ENCODE data around the gene MEIOSIN. TPM values are rescaled to one million over a fixed set of nuclear protein-coding genes. Genes with fewer than 3 reads are reported as not detected.

The MEIOSIN gene
- total and polyA plus RNA-seq, 9 of the 15 experiments (the other 6 are each of a cell fraction or from before 2014, with no cell fraction given), result 0.06 to 2.0 (median 0.76) TPM

- TF ChIP-seq NR4A1 (CRISPR knock-in tag; IDR thresholded peaks at IDR 0.05) (0 out of 2 replicates have a peak, but pooled peaks have one; percentile 54), NR4A1 (tag; IDR thresholded peaks at IDR 0.05) (no peak), PTBP1 (IDR thresholded peaks at IDR 0.05; ENCODE audit: low read depth, low read length) (0 out of 2 replicates have a peak, but pooled peaks have one; percentile 26), ZNF274 (IDR thresholded peaks at IDR 0.05; ENCODE audit: borderline replicate concordance, low read depth, low read length) (no peak), ZNF444 (CRISPR knock-in tag; IDR thresholded peaks at IDR 0.05) (no peak), ZNF197 (CRISPR knock-in tag; IDR thresholded peaks at IDR 0.05; ENCODE audit: low read depth) (no peak), TGIF2 (CRISPR knock-in tag; IDR thresholded peaks at IDR 0.05) (peak; percentile 52; the same call in 1 of the 2 replicates), CTCF (IDR thresholded peaks at IDR 0.05 in 2 of 3, conservative IDR thresholded peaks at IDR 0.05 in 1 of 3; ENCODE audit: insufficient read depth in 2 of 3, low read depth in 1 of 3, low read length in 3 of 3) (peak; percentile 83 to 91 (median 91)), ZFP36 (IDR thresholded peaks at IDR 0.05; ENCODE audit: low read depth, low read length, partially characterized antibody) (no peak), RUNX1 (IDR thresholded peaks at IDR 0.05; ENCODE audit: low read depth) (no peak), ZNF830 (CRISPR knock-in tag; IDR thresholded peaks at IDR 0.05) (peak; percentile 86; the same call in 1 of the 2 replicates), E2F3 (CRISPR knock-in tag; IDR thresholded peaks at IDR 0.05) (peak; percentile 68; the same call in 1 of the 2 replicates), E2F6 (IDR thresholded peaks at IDR 0.05; ENCODE audit: borderline replicate concordance in 1 of 2, extremely low read depth in 1 of 2, insufficient read depth in 1 of 2, insufficient read length in 1 of 2, low read depth in 1 of 2, low read length in 1 of 2, poor library complexity in 1 of 2, severe bottlenecking in 1 of 2) (peak; percentile 23 to 65), CREM (IDR thresholded peaks at IDR 0.05; ENCODE audit: low read depth) (peak; percentile 61), ZNF740 (CRISPR knock-in tag; IDR thresholded peaks at IDR 0.05) (no peak; the same call in none of the 2 replicates), ZNF740 (tag; IDR thresholded peaks at IDR 0.05) (no peak), PPARD (CRISPR knock-in tag; IDR thresholded peaks at IDR 0.05) (no peak), ZNF75A (CRISPR knock-in tag; IDR thresholded peaks at IDR 0.05) (peak; percentile 24; the same call in 1 of the 2 replicates), KLF1 (tag; IDR thresholded peaks at IDR 0.05) (peak; percentile 80), KAT7 (CRISPR knock-in tag; IDR thresholded peaks at IDR 0.05; ENCODE audit: borderline replicate concordance) (peak; percentile 89; the same call in 1 of the 2 replicates), MTF1 (CRISPR knock-in tag; IDR thresholded peaks at IDR 0.05; ENCODE audit: borderline replicate concordance) (no peak), BHLHE40 (IDR thresholded peaks at IDR 0.05; ENCODE audit: low read length) (peak; percentile 94), HDAC6 (IDR thresholded peaks at IDR 0.05; ENCODE audit: low read depth, low read length) (no peak)
Measured at GRCh38 chr19:45770192-45771101, 37.2 kb downstream of the MEIOSIN start (continued).
